ENCODE results near the gene TFPI.
A peak's percentile ranks its signal among the peaks of the same experiment; 100 is the strongest.

TFPI gene

GRCh38 chr2:187442778-187443177 is 111.5 kb downstream of the TFPI start:
- Histone ChIP-seq H3K27ac (no peak overlapping the region), H3K79me2 (no peaks in the 10 kb centered on the region), H3K9me3 (ENCODE audit: control insufficient read depth, low read length) (no peaks in the 10 kb centered on the region), H2AFZ (no peak overlapping the region), H3K36me3 (ENCODE audit: control insufficient read depth, insufficient read depth, low read length) (no peaks in the 10 kb centered on the region), H3K4me3 (ENCODE audit: low read depth, low read length) (no peak overlapping the region), H3K4me2 (ENCODE audit: low read length) (no peak overlapping the region), H3K27me3 (ENCODE audit: control insufficient read depth, insufficient read depth, low read length) (no peaks in the 10 kb centered on the region), H3K9ac (no peak overlapping the region), H3K4me1 (no peaks in the 10 kb centered on the region)
- TF ChIP-seq CTCF (IDR thresholded peaks at IDR 0.05), result no peak

DNA sequence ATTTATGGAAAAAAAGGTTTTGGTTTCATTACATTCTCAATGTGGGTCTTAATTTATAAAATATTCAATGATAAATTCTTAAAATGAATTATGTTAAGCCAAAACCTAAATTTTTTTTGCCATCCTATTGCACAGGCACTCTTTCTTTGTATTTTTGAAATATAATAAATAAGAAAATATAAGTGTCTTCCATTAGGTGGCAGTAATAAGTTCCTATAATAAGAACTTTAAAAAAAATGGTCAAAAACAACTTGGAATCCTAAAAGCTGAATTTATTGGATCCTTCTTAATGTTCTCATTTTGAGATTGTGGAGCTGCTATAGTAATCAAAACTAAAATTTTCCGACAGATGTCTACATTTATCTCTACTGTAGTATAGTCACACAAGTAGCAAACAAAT is 111.9 kb downstream of the TFPI start:
- H3K4me3 ChIP-seq (ENCODE audit: low read depth, low read length), result no peak overlapping the region
- H3K36me3 ChIP-seq (ENCODE audit: control insufficient read depth, insufficient read depth, low read length), result no peaks in the 10 kb centered on the region
- no peak overlapping the region for H2AFZ ChIP-seq
- H3K9ac ChIP-seq, result no peak overlapping the region
- H3K27me3 ChIP-seq (ENCODE audit: control insufficient read depth, insufficient read depth, low read length), result no peaks in the 10 kb centered on the region
- no peak overlapping the region for H3K27ac ChIP-seq
- TF ChIP-seq CTCF (IDR thresholded peaks at IDR 0.05), result peak; percentile 15
- H3K79me2 ChIP-seq, result no peaks in the 10 kb centered on the region
- no peaks in the 10 kb centered on the region for H3K9me3 ChIP-seq (ENCODE audit: control insufficient read depth, low read length)
- H3K4me1 ChIP-seq, result no peaks in the 10 kb centered on the region
- H3K4me2 ChIP-seq (ENCODE audit: low read length), result no peak overlapping the region

- no peak overlapping the region for H2AFZ ChIP-seq
- no peaks in the 10 kb centered on the region for H3K79me2 ChIP-seq
- H3K4me1 ChIP-seq, result no peaks in the 10 kb centered on the region
- H3K27me3 ChIP-seq (ENCODE audit: control insufficient read depth, insufficient read depth, low read length), result no peaks in the 10 kb centered on the region
- no peaks in the 10 kb centered on the region for H3K36me3 ChIP-seq (ENCODE audit: control insufficient read depth, insufficient read depth, low read length)
- TF ChIP-seq CTCF (IDR thresholded peaks at IDR 0.05), result no peak
- H3K9ac ChIP-seq, result no peak overlapping the region
- no peak overlapping the region for H3K4me2 ChIP-seq (ENCODE audit: low read length)
- no peak overlapping the region for H3K27ac ChIP-seq
- H3K9me3 ChIP-seq (ENCODE audit: control insufficient read depth, low read length), result no peaks in the 10 kb centered on the region
- no peak overlapping the region for H3K4me3 ChIP-seq (ENCODE audit: low read depth, low read length)
These were observed 114.0 kb downstream of the TFPI start for GRCh38 chr2:187440101-187440675.

DNA sequence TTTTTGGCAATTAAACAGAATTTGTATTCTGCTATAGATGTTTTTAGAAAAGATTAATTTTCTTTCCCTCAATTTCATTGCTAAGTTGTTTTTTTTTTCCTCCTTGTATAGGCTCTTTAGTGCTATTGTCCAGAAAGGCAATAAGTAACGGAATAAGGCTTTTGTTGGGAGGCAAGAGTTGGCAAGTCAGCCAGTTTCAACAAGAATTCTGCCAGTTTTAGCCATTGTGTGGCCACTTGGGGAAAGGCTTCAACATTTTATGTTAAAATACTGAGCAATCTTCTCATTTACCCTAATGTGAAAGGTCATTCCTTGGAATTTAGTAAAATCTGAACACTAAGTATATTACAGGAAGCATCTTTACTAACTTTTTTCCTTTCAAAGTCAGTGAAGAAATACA is 115.8 kb downstream of the TFPI start:
- Histone ChIP-seq H3K27me3 (ENCODE audit: control insufficient read depth, insufficient read depth, low read length) (no peaks in the 10 kb centered on the region), H3K27ac (no peak overlapping the region), H3K36me3 (ENCODE audit: control insufficient read depth, insufficient read depth, low read length) (no peaks in the 10 kb centered on the region), H3K9me3 (ENCODE audit: control insufficient read depth, low read length) (no peaks in the 10 kb centered on the region), H3K4me1 (no peaks in the 10 kb centered on the region), H3K9ac (no peak overlapping the region), H3K4me3 (ENCODE audit: low read depth, low read length) (no peak overlapping the region), H2AFZ (no peak overlapping the region), H3K79me2 (no peaks in the 10 kb centered on the region), H3K4me2 (ENCODE audit: low read length) (no peak overlapping the region)
- TF ChIP-seq CTCF (IDR thresholded peaks at IDR 0.05), result no peak

- Histone ChIP-seq H3K4me2 (ENCODE audit: low read length) (no peak overlapping the region), H3K4me3 (ENCODE audit: low read depth, low read length) (no peak overlapping the region), H3K9ac (no peak overlapping the region), H3K79me2 (no peaks in the 10 kb centered on the region), H3K27me3 (ENCODE audit: control insufficient read depth, insufficient read depth, low read length) (no peaks in the 10 kb centered on the region), H2AFZ (no peak overlapping the region), H3K27ac (no peak overlapping the region), H3K4me1 (no peaks in the 10 kb centered on the region), H3K36me3 (ENCODE audit: control insufficient read depth, insufficient read depth, low read length) (no peaks in the 10 kb centered on the region), H3K9me3 (ENCODE audit: control insufficient read depth, low read length) (no peaks in the 10 kb centered on the region)
- TF ChIP-seq CTCF (IDR thresholded peaks at IDR 0.05), result no peak
These were observed 118.5 kb downstream of the TFPI start for GRCh38 chr2:187435756-187436155.
